ENCODE data around the gene SLC26A5.
"Not testable (repeated sequence)": the region's sequence is repeated elsewhere in the genome, so short reads cannot be mapped to it uniquely, and the experiment has no call there.

Gene SLC26A5

GRCh38 chr7:103446049-103446520, at the start of gene SLC26A5:
SLC26A5 (minus strand) TSS chr7:103446207; CDS start chr7:103421514, 24,693 bp downstream.
- no peak for DNase-seq

GRCh38 chr7:103487419-103487818, 41.4 kb upstream of the SLC26A5 start:
- DNase-seq, result no peak

- not testable (repeated sequence) for DNase-seq
Measured at GRCh38 chr7:103486873-103487272, 40.9 kb upstream of the SLC26A5 start.

- DNase-seq, result no peak
Measured at GRCh38 chr7:103480771-103481170, 34.8 kb upstream of the SLC26A5 start.

- no peak for DNase-seq
Measured at GRCh38 chr7:103474956-103475355, 28.9 kb upstream of the SLC26A5 start.

- no peak for DNase-seq
Measured at GRCh38 chr7:103469095-103469948, 23.3 kb upstream of the SLC26A5 start.

- DNase-seq, result no peak
Measured at GRCh38 chr7:103466814-103467213, 20.8 kb upstream of the SLC26A5 start.

- DNase-seq, result no peak
Measured at GRCh38 chr7:103462358-103462757, 16.4 kb upstream of the SLC26A5 start.

- DNase-seq, result no peak
Measured at GRCh38 chr7:103447073-103447960, 1.3 kb upstream of the SLC26A5 start.

- no peak for DNase-seq
Measured at GRCh38 chr7:103445228-103446048, 569 bp downstream of the SLC26A5 start.

- no peak for DNase-seq
Measured at GRCh38 chr7:103439661-103440060, 6.3 kb downstream of the SLC26A5 start.

GRCh38 chr7:103437623-103438022, 8.4 kb downstream of the SLC26A5 start:
- DNase-seq, result no peak

- no peak for DNase-seq
Measured at GRCh38 chr7:103432712-103433111, 13.3 kb downstream of the SLC26A5 start.

GRCh38 chr7:103425177-103425576, 20.8 kb downstream of the SLC26A5 start:
- no peak for DNase-seq

- no peak for DNase-seq
Measured at GRCh38 chr7:103423467-103424179, 22.4 kb downstream of the SLC26A5 start.

GRCh38 chr7:103420857-103421384, 25.1 kb downstream of the SLC26A5 start:
- no peak for DNase-seq

- no peak for DNase-seq
Measured at GRCh38 chr7:103418241-103418640, 27.8 kb downstream of the SLC26A5 start.

- DNase-seq, result no peak
Measured at GRCh38 chr7:103413407-103413806, 32.6 kb downstream of the SLC26A5 start.

GRCh38 chr7:103412151-103412550, 33.9 kb downstream of the SLC26A5 start:
- DNase-seq, result no peak

GRCh38 chr7:103405789-103406613, 40.0 kb downstream of the SLC26A5 start:
- DNase-seq, result not testable (repeated sequence)

GRCh38 chr7:103399687-103400086, 46.3 kb downstream of the SLC26A5 start:
- not testable (repeated sequence) for DNase-seq
